H54 (cell line): ENCODE measurements around the gene EMCN.
"Not testable (repeated sequence)": the region's sequence is repeated elsewhere in the genome, so short reads cannot be mapped to it uniquely, and the experiment has no call there.

Source experiments
- DNase-seq: peaks from one replicate; pipeline ENCODE4 v3.0.0; 2011; ENCODE audit warnings: low spot score, mixed read lengths; ENCODE audit not compliant: insufficient read length
- FAIRE-seq: peaks from 3 replicates; lab custom pipeline; 2011; peaks lifted over from hg19 to GRCh38; lab: Jason Lieb, UNC
- POLR2A ChIP-seq: IDR thresholded peaks from 2 replicates; pipeline ENCODE4 v1.6.1; 2011; ENCODE audit warnings: low read depth, mild to moderate bottlenecking, low read length

Gene EMCN

DNA sequence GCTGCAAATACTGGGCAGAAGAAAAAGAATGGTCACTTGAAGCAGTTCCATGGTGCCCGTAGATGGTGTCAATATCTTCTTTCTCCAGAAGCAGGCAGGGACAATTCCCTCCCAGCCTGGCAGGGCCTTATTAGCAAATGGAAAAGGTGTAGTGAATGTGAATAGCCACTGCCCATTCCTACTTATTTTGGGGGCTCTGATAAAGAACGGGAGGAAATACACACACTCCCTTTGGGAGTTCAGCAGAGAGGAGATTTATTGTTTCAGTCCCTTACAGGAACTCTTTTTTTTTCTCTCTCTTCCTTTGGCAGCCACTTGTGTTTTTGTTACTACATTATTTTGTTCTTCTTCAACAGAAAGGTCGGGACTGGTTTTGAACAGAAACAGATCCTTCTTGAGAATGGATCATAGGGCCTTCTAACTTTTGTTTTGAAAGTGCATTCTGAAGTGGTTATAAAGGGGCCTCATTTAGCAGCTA is at the start of gene EMCN:
Gene EMCN, minus strand, starts transcription at position 159 of the 478 bp plus-strand sequence. Its CDS starts 108 bp downstream, at position 51.
- DNase-seq: no peak

GRCh38 chr4:100566396-100566795 is 48.6 kb upstream of the EMCN start:
- DNase-seq (no peak), FAIRE-seq (no peak)

More for the DNA sequence above, at the start of gene EMCN:
- TF ChIP-seq POLR2A: no peak
- FAIRE-seq: no peak

DNA sequence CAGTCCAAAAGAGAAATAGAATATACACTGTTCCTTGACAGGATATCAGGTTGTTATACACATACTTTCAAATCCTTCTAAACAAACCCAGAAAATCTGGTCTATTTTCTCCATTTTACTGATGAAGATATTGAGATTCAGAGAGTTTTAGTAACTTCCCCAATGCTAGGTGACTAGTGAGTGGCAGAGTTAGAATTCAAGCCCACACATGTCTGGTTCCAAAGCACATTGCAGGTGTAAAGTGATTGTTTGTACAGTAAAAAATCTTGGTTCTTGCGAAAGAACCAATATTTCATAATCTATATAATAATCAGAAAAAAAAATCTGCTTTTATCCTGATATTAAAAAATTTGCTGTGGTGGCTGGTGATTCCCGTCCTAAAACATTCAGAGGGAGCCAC is 39.5 kb upstream of the EMCN start:
- TF ChIP-seq POLR2A: no peak
- FAIRE-seq (no peak), DNase-seq (no peak)

More at GRCh38 chr4:100566396-100566795, 48.6 kb upstream of the EMCN start:
- no peak for TF ChIP-seq POLR2A

GRCh38 chr4:100555611-100556337 is 38.0 kb upstream of the EMCN start:
- TF ChIP-seq POLR2A: no peak
- DNase-seq (no peak), FAIRE-seq (no peak)

DNA sequence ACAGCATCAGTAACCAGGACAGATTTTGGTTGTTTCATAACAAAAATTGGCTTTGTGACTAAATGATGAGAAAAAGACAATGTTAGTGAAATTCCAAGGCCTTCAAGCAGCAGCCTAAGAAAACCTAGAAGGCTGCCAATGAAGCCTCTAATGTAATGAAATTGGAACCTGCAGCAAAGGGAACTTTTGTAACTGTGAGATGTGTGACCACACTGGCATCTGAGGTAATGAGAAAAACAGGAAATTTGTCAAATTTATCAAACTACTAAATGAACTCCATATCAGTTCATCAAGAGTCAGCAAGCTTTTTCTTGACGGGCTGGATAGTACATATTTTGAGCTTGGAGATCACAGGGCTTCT is 30.4 kb upstream of the EMCN start:
- DNase-seq: no peak
- FAIRE-seq: no peak
- no peak for TF ChIP-seq POLR2A

- DNase-seq (no peak), FAIRE-seq (no peak)
- TF ChIP-seq POLR2A: no peak
Observed at GRCh38 chr4:100547541-100548199, 29.8 kb upstream of the EMCN start.

- FAIRE-seq: no peak
- DNase-seq: no peak
- TF ChIP-seq POLR2A: no peak
Observed at GRCh38 chr4:100545427-100545826, 27.6 kb upstream of the EMCN start.

- no peak for TF ChIP-seq POLR2A
- no peak for FAIRE-seq
Observed at GRCh38 chr4:100540131-100540530, 22.3 kb upstream of the EMCN start.

DNA sequence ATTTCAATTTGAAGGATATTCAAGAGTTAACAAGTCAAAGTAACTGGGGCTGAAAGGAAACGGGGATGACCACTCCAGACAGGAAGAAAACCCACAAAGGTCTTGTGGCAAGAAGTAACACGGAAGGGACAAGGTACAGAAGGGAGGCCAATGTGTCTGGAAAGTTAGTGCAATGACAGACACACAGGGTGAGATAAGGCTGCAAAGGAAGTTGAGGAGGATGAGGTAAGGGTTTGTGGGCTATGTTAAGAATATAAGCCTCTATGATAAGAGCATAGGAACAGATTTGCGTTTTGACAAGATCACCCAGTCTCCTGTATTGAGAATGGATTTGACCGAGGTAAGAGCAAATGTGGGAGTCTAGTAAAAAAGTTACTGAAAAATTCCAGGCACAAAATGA is 21.9 kb upstream of the EMCN start:
- FAIRE-seq (no peak), DNase-seq (no peak)
- no peak for TF ChIP-seq POLR2A

More at GRCh38 chr4:100540131-100540530, 22.3 kb upstream of the EMCN start:
- no peak for DNase-seq

GRCh38 chr4:100533741-100534140 is 15.9 kb upstream of the EMCN start:
- DNase-seq: no peak
- no peak for FAIRE-seq
- TF ChIP-seq POLR2A: no peak

GRCh38 chr4:100530161-100530560 is 12.3 kb upstream of the EMCN start:
- not testable (repeated sequence) for FAIRE-seq, DNase-seq

DNA sequence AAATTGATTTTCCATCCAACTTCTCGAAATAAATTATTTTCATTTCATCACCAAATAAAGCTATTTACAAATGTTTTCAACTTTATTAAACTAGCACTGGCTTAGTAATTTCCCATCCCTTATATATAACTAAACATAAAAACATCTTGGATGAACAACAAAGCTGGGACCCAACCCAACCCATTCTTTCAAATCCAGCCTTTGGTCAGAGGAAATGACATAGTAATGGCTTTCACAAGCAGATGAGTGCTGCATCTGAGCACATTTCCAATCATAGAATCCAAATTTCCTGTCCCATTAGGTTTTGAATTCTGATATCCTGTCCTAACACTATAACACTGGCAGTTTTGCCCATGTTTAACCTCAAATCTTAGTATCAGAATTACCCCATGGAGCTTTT is 7.9 kb upstream of the EMCN start:
- no peak for TF ChIP-seq POLR2A
- DNase-seq (no peak), FAIRE-seq (no peak)

GRCh38 chr4:100519205-100519604 is 1.4 kb upstream of the EMCN start:
- no peak for TF ChIP-seq POLR2A
- DNase-seq: no peak
- no peak for FAIRE-seq

DNA sequence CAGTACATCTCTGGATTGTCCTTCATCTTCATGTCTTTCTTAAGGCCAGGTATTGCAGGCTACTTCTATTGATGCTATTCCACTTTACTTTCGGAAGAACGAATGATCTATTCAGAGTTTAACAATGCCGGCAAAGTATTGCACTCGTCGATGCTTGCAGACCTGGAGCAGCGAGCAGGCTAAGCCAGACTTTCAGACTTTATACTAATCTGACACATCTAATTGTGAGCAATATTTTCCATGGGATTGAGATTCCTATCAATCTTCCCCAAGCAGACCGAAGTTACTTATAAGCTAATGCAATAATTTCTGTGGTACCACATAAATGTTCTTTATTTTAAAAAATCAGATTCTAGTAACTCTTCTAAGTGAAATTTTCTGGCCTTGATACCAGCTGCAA is 1.6 kb downstream of the EMCN start:
- FAIRE-seq: no peak
- no peak for TF ChIP-seq POLR2A
- no peak for DNase-seq

DNA sequence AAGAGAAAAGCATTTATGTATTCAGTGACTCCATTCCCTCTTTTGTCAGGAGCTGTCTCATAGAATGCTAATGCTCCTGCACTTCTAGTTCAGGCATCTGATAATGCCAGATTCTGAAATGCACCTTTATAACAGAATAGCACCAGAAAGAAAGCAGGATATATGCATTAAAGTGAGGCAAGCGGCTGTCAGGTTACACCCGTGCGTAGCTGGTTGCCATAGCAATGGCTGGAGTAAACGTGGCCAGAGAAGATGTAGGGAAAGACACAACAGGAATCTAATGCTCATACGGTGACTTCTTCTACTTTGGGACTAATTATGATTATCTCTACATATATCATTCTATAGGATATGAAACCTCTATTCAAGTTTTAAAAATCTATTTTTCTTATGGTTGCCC is 5.9 kb downstream of the EMCN start:
- DNase-seq (no peak), FAIRE-seq (no peak)
- no peak for TF ChIP-seq POLR2A
